Measurements from ENCODE around the gene BLOC1S1. TPM values are rescaled to one million over a fixed set of nuclear protein-coding genes. Genes with fewer than 3 reads are reported as not detected.

Gene BLOC1S1
- polyA plus RNA-seq, 4 donors, result 103 to 140 (median 113) TPM

- no peak for DNase-seq (ENCODE audit: low read depth in 4 of 4, low spot score in 3 of 4)
Measured at GRCh38 chr12:55724226-55724939, 8.5 kb downstream of the BLOC1S1 start.

GRCh38 chr12:55724940-55725309, 9.1 kb downstream of the BLOC1S1 start:
- no peak for DNase-seq (ENCODE audit: low read depth in 4 of 4, low spot score in 3 of 4)

- no peak for DNase-seq (ENCODE audit: low read depth in 4 of 4, low spot score in 3 of 4)
Measured at GRCh38 chr12:55725556-55725955, 9.7 kb downstream of the BLOC1S1 start.

- no peak for DNase-seq (ENCODE audit: low read depth in 4 of 4, low spot score in 3 of 4)
Measured at GRCh38 chr12:55726971-55727370, 11.1 kb downstream of the BLOC1S1 start.

- no peak for DNase-seq (ENCODE audit: low read depth in 4 of 4, low spot score in 3 of 4)
Measured at GRCh38 chr12:55727643-55728185, 11.9 kb downstream of the BLOC1S1 start.

- DNase-seq (ENCODE audit: low read depth in 4 of 4, low spot score in 3 of 4), result peak in 1 of 4 donors; percentile 54
Measured at GRCh38 chr12:55728186-55728938, 12.5 kb downstream of the BLOC1S1 start.

GRCh38 chr12:55728939-55729818, 13.3 kb downstream of the BLOC1S1 start, which contains the start of gene CD63:
Gene CD63, minus strand, starts transcription at chr12:55729009. Its CDS starts 668 bp downstream, at chr12:55728341.
- DNase-seq (ENCODE audit: low read depth in 4 of 4, low spot score in 3 of 4), result peak in 2 of 4 donors; percentile 74 to 80

- no peak for DNase-seq (ENCODE audit: low read depth in 4 of 4, low spot score in 3 of 4)
Measured at GRCh38 chr12:55729819-55730818, 14.3 kb downstream of the BLOC1S1 start.

- DNase-seq (ENCODE audit: low read depth in 4 of 4, low spot score in 3 of 4), result no peak
Measured at GRCh38 chr12:55732288-55732687, 16.4 kb downstream of the BLOC1S1 start.

GRCh38 chr12:55733021-55733555, 17.2 kb downstream of the BLOC1S1 start:
- no peak for DNase-seq (ENCODE audit: low read depth in 4 of 4, low spot score in 3 of 4)

- DNase-seq (ENCODE audit: low read depth in 4 of 4, low spot score in 3 of 4), result no peak
Measured at GRCh38 chr12:55733858-55734257, 18.0 kb downstream of the BLOC1S1 start.

GRCh38 chr12:55734595-55734994, 18.7 kb downstream of the BLOC1S1 start:
- no peak for DNase-seq (ENCODE audit: low read depth in 4 of 4, low spot score in 3 of 4)

GRCh38 chr12:55736076-55736475, 20.2 kb downstream of the BLOC1S1 start:
- no peak for DNase-seq (ENCODE audit: low read depth in 4 of 4, low spot score in 3 of 4)

- DNase-seq (ENCODE audit: low read depth in 4 of 4, low spot score in 3 of 4), result peak in 1 of 4 donors; percentile 58
Measured at GRCh38 chr12:55736780-55737580, 21.1 kb downstream of the BLOC1S1 start.

- no peak for DNase-seq (ENCODE audit: low read depth in 4 of 4, low spot score in 3 of 4)
Measured at GRCh38 chr12:55737581-55738122, 21.8 kb downstream of the BLOC1S1 start.

- DNase-seq (ENCODE audit: low read depth in 4 of 4, low spot score in 3 of 4), result peak in 3 of 4 donors; percentile 85 to 90 (median 89)
Measured at GRCh38 chr12:55738123-55739024, 22.5 kb downstream of the BLOC1S1 start.

GRCh38 chr12:55739025-55739378, 23.2 kb downstream of the BLOC1S1 start:
- DNase-seq (ENCODE audit: low read depth in 4 of 4, low spot score in 3 of 4), result no peak
